Ovary (tissue), 3 donors: ENCODE data around the gene SLC12A9.

Source experiments
- EP300 ChIP-seq: sonication (generic); formaldehyde crosslinking; IDR thresholded peaks from one replicate; pipeline ENCODE4 v1.6.1; 2017; ENCODE audit warnings: antibody characterized with exemption
- POLR2A ChIP-seq: fragments of 450-650 bp; IDR thresholded peaks from one replicate; pipeline ENCODE4 v1.6.1; 2017; ENCODE audit warnings: antibody characterized with exemption, mild to moderate bottlenecking, moderate library complexity
- TF ChIP-seq, protein P1 (sequence below), 3 donors: fragments of 450-650 bp in 2 of 3; fragments of 200-600 bp in 1 of 3; IDR thresholded peaks; one replicate each; pipeline versions ENCODE4 v1.5.1 to v1.8.0; 2016 to 2022; ENCODE audit warnings: antibody characterized with exemption in 3 of 3, mild to moderate bottlenecking in 1 of 3
- donor health status: DM: no; HTN: no; CAD: no.

DNA sequence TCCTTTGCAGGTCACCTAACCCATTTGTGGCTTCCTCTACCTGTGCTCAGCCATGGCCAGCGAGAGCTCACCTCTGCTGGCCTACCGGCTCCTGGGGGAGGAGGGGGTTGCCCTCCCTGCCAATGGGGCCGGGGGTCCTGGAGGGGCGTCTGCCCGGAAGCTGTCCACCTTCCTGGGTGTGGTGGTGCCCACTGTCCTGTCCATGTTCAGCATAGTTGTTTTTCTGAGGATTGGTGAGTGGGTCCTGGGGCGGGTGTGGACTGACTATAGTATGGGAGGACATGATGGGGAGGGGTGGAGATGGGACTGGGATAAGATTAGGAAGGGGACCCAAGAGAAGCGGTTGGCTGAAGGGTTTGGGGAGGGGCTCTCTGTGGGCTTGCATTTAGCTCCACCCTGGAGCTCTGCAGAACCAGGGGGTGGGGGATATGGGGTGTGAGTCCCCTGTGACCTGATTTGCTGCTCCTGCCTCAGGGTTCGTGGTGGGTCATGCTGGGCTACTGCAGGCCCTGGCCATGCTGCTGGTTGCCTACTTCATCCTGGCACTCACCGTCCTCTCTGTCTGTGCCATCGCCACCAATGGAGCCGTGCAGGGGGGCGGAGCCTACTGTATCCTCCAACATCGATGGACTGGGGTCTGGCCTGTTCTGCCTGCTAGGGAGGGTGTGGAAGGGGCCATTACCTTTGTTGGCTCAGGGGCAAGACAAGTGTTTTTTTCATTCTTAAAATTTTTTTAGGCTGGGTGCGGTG lies 1.8 kb downstream of the SLC12A9 start:
- TF ChIP-seq, protein P1, sequence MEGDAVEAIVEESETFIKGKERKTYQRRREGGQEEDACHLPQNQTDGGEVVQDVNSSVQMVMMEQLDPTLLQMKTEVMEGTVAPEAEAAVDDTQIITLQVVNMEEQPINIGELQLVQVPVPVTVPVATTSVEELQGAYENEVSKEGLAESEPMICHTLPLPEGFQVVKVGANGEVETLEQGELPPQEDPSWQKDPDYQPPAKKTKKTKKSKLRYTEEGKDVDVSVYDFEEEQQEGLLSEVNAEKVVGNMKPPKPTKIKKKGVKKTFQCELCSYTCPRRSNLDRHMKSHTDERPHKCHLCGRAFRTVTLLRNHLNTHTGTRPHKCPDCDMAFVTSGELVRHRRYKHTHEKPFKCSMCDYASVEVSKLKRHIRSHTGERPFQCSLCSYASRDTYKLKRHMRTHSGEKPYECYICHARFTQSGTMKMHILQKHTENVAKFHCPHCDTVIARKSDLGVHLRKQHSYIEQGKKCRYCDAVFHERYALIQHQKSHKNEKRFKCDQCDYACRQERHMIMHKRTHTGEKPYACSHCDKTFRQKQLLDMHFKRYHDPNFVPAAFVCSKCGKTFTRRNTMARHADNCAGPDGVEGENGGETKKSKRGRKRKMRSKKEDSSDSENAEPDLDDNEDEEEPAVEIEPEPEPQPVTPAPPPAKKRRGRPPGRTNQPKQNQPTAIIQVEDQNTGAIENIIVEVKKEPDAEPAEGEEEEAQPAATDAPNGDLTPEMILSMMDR (IDR thresholded peaks at IDR 0.05) = no peak
- TF ChIP-seq POLR2A (no peak), EP300 (no peak)
